Glutamatergic neuron (in vitro differentiated cells): ENCODE measurements around the gene TRRAP. TPM values are rescaled to one million over a fixed set of nuclear protein-coding genes. Genes with fewer than 3 reads are reported as not detected.

Source experiments
- DNase-seq: peaks from one replicate; pipeline ENCODE4 v3.0.0; 2022
- H3K27ac Mint-ChIP-seq: one replicate; pipeline ENCODE4 v1.8.0; 2020; ENCODE audit warnings: mild to moderate bottlenecking, mixed read lengths, inconsistent platforms; ENCODE audit not compliant: unreplicated experiment
- H3K27me3 Mint-ChIP-seq: one replicate; pipeline ENCODE4 v1.8.0; 2020; ENCODE audit warnings: mild to moderate bottlenecking, moderate library complexity, mixed read lengths, inconsistent platforms; ENCODE audit not compliant: unreplicated experiment
- H3K36me3 Mint-ChIP-seq: one replicate; pipeline ENCODE4 v1.8.0; 2020; ENCODE audit warnings: mild to moderate bottlenecking, mixed read lengths, inconsistent platforms; ENCODE audit not compliant: unreplicated experiment
- H3K4me1 Mint-ChIP-seq: one replicate; pipeline ENCODE4 v1.8.0; 2020; ENCODE audit warnings: mild to moderate bottlenecking, low read depth, mixed read lengths, inconsistent platforms; ENCODE audit not compliant: unreplicated experiment
- H3K4me3 Mint-ChIP-seq: one replicate; pipeline ENCODE4 v1.8.0; 2020; ENCODE audit warnings: mild to moderate bottlenecking, mixed read lengths, inconsistent platforms; ENCODE audit not compliant: unreplicated experiment
- H3K9me3 Mint-ChIP-seq: one replicate; pipeline ENCODE4 v1.8.0; 2020; ENCODE audit warnings: mild to moderate bottlenecking, moderate library complexity, mixed read lengths, inconsistent platforms; ENCODE audit not compliant: unreplicated experiment
- total RNA-seq: library from RNA; stranded (reverse); fragmentation: NEBNext Ultra II Directional; extraction: Animal tissue kit (Norgen Biotek cat#: 25700); gene quantifications from one replicate; pipeline ENCODE4 v1.2.1, GENCODE V29; 2021; ENCODE audit not compliant: unreplicated experiment
- TF ChIP-seq, protein P1 (sequence below): fragments of 200-600 bp; sonication (generic); IDR thresholded peaks from one replicate; pipeline ENCODE4 v1.5.0; 2021; ENCODE audit not compliant: partially characterized antibody, unreplicated experiment

Gene TRRAP
- total RNA-seq, 1 donor from 2014 or later: 68.7 TPM

DNA sequence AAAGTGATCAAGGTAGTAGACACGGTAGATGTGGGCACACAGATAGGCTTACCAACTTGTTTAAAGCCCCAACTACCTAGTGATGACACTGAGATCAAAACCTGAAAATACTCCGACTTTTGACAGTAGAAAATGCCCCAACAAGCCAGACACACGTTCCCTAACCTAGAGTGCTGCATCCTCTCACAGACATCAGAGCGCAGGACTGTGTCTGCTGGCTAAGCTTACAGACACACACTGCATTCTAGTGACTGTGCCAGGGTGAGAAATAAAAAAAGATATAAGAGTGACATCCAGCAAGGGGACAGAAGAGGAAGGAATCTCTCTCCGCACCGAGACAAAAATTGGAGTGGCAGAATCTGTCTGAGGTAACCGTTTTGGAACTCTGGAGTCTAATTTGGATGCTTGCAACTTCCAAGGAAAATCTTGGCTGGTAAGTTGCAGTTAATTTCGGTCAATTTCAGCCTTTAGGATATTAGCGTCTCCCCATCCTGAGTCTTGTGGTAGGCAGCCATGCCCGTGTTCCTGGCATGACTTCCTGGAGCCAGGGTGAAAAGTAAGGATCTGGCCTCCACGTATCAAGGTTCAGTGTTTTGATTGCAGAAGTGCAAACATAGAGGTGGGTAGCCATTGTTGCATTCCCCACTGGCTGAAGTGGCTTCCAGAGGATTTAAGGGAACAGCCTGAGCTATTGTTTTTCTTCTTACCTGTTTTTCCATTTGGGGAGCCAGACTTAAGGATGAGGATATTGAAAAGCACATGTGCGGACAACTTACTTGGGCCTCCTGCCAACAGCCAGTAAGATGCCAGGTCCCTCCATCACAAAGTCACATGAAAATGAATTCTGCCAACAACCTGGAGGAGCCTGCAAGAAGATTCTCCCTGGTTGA is 141.4 kb downstream of the TRRAP start:
- no peak overlapping the region for H3K4me3 Mint-ChIP-seq
- no peaks in the 10 kb centered on the region for H3K4me1 Mint-ChIP-seq
- peaks cover 3% of the 10 kb centered on the region for H3K9me3 Mint-ChIP-seq
- H3K36me3 Mint-ChIP-seq: peaks cover 11% of the 10 kb centered on the region
- no peak overlapping the region for H3K27ac Mint-ChIP-seq
- TF ChIP-seq, protein P1, sequence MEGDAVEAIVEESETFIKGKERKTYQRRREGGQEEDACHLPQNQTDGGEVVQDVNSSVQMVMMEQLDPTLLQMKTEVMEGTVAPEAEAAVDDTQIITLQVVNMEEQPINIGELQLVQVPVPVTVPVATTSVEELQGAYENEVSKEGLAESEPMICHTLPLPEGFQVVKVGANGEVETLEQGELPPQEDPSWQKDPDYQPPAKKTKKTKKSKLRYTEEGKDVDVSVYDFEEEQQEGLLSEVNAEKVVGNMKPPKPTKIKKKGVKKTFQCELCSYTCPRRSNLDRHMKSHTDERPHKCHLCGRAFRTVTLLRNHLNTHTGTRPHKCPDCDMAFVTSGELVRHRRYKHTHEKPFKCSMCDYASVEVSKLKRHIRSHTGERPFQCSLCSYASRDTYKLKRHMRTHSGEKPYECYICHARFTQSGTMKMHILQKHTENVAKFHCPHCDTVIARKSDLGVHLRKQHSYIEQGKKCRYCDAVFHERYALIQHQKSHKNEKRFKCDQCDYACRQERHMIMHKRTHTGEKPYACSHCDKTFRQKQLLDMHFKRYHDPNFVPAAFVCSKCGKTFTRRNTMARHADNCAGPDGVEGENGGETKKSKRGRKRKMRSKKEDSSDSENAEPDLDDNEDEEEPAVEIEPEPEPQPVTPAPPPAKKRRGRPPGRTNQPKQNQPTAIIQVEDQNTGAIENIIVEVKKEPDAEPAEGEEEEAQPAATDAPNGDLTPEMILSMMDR: no peak
- H3K27me3 Mint-ChIP-seq: no peaks in the 10 kb centered on the region
- DNase-seq: no peak

- H3K36me3 Mint-ChIP-seq: peaks cover 11% of the 10 kb centered on the region
- no peak overlapping the region for H3K4me3 Mint-ChIP-seq
- H3K27ac Mint-ChIP-seq: no peak overlapping the region
- no peaks in the 10 kb centered on the region for H3K27me3 Mint-ChIP-seq
- TF ChIP-seq, protein P1: no peak
- H3K9me3 Mint-ChIP-seq: peaks cover 2% of the 10 kb centered on the region
- no peaks in the 10 kb centered on the region for H3K4me1 Mint-ChIP-seq
- no peak for DNase-seq
Observed at GRCh38 chr7:99020413-99020715, 142.0 kb downstream of the TRRAP start.

DNA sequence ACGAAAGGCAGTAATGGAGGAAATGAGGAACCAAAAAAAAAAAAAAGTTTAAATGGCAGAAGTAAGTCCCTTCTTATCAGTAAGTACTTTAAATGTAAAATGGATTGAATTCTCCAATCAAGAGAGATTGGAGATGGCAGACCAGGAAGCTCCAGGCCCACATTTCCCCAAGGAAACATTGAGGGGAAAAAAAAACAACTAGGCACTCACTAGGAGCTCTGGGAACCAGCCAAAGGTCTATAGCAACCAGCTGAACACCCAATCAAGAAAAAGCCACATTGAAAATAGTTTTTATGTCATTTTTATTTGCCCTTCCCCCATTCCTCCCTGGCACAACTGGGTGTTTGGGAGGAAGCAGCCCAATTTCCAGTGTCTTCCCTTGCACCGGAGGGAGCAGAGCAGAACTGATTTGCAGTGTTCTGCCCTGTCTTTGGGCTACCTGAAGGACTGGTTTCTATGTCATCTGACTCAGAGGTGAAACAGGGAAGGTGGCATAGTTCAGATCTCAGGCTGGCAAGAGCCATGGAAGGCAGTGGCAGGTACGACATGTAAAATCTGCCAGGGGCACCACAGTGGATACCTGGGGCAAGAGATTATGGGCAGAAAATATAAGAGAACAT is 143.7 kb downstream of the TRRAP start:
- Mint-ChIP-seq H3K4me3 (no peak overlapping the region), H3K36me3 (peaks cover 7% of the 10 kb centered on the region), H3K27me3 (no peaks in the 10 kb centered on the region), H3K27ac (no peak overlapping the region), H3K9me3 (peaks cover 2% of the 10 kb centered on the region), H3K4me1 (no peaks in the 10 kb centered on the region)
- TF ChIP-seq, protein P1: no peak
- no peak for DNase-seq

- TF ChIP-seq, protein P1: no peak
- H3K4me3 Mint-ChIP-seq: no peak overlapping the region
- no peaks in the 10 kb centered on the region for H3K9me3 Mint-ChIP-seq
- DNase-seq: no peak
- H3K4me1 Mint-ChIP-seq: no peaks in the 10 kb centered on the region
- no peak overlapping the region for H3K27ac Mint-ChIP-seq
- H3K36me3 Mint-ChIP-seq: peaks cover 22% of the 10 kb centered on the region
- H3K27me3 Mint-ChIP-seq: no peaks in the 10 kb centered on the region
Observed at GRCh38 chr7:99024066-99024465, 145.7 kb downstream of the TRRAP start.

- H3K27ac Mint-ChIP-seq: no peak overlapping the region
- TF ChIP-seq, protein P1: no peak
- H3K4me1 Mint-ChIP-seq: no peaks in the 10 kb centered on the region
- no peak overlapping the region for H3K4me3 Mint-ChIP-seq
- H3K27me3 Mint-ChIP-seq: peaks cover 2% of the 10 kb centered on the region
- no peak for DNase-seq
- H3K9me3 Mint-ChIP-seq: peaks cover 2% of the 10 kb centered on the region
- H3K36me3 Mint-ChIP-seq: peaks cover 24% of the 10 kb centered on the region
Observed at GRCh38 chr7:99027241-99027640, 148.9 kb downstream of the TRRAP start.
